GM12874 (cell line): Measurements from ENCODE around the gene ACSS1.

Source experiments
- CTCF ChIP-seq: IDR thresholded peaks from 2 replicates; pipeline ENCODE4 v1.5.1; 2011; ENCODE audit warnings: low read depth, mild to moderate bottlenecking, control low read depth, low read length, moderate library complexity; ENCODE audit not compliant: insufficient read depth

The ACSS1 gene

GRCh38 chr20:25083141-25083772 is 25.3 kb upstream of the ACSS1 start:
- TF ChIP-seq CTCF, result no peak

GRCh38 chr20:25082498-25082873 is 24.5 kb upstream of the ACSS1 start:
- no peak for TF ChIP-seq CTCF

GRCh38 chr20:25081730-25082497 is 24.0 kb upstream of the ACSS1 start, which contains the start of gene VSX1:
Gene VSX1, minus strand, starts transcription at chr20:25082141. Its CDS starts 45 bp downstream, at chr20:25082096.
- no peak for TF ChIP-seq CTCF

- no peak for TF ChIP-seq CTCF
These were observed 23.3 kb upstream of the ACSS1 start for GRCh38 chr20:25081065-25081729.

GRCh38 chr20:25079171-25079570 is 21.2 kb upstream of the ACSS1 start:
- TF ChIP-seq CTCF, result no peak

- no peak for TF ChIP-seq CTCF
These were observed 20.7 kb upstream of the ACSS1 start for GRCh38 chr20:25078662-25079061.

GRCh38 chr20:25077610-25078169 is 19.8 kb upstream of the ACSS1 start:
- no peak for TF ChIP-seq CTCF
